A204.1 (cell line): ENCODE measurements around the gene TRA2A.

Experiments used
- FAIRE-seq: peaks from 2 replicates; lab custom pipeline; 2012; peaks lifted over from hg19 to GRCh38; lab: Jason Lieb, UNC

The TRA2A gene

GRCh38 chr7:23470330-23471105, 61.3 kb downstream of the TRA2A start, which contains the start of gene IGF2BP3:
Gene IGF2BP3 (minus strand): TSS chr7:23470491. CDS start chr7:23470110, 381 bp downstream.
- no peak for FAIRE-seq

- no peak for FAIRE-seq
Measured at GRCh38 chr7:23469961-23470250, 61.9 kb downstream of the TRA2A start.

GRCh38 chr7:23469150-23469960, 62.4 kb downstream of the TRA2A start:
- FAIRE-seq: no peak

GRCh38 chr7:23468526-23469149, 63.1 kb downstream of the TRA2A start:
- no peak for FAIRE-seq

GRCh38 chr7:23467806-23468525, 63.8 kb downstream of the TRA2A start:
- FAIRE-seq: no peak

- FAIRE-seq: no peak
Measured at GRCh38 chr7:23467291-23467805, 64.4 kb downstream of the TRA2A start.

DNA sequence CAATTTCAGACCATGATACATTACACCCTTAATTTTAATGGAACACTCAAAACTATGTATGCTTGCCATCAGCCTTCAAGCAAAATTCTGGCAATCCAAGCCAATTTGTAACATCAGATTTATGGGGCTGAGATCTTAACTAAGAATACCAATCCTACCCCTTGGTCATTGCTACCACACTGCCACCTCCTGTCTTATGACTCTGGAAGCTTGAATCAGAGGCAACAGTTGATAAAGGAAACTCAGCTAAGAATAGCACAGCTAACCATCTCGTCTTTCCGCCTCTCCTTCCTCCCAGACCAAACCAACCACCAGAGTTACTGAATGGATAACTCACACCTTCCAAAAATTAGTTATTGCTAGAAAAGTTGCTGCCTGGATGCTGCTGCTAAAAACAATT, 68.9 kb downstream of the TRA2A start:
- FAIRE-seq: no peak

- no peak for FAIRE-seq
Measured at GRCh38 chr7:23458044-23458443, 73.7 kb downstream of the TRA2A start.

GRCh38 chr7:23456093-23456492, 75.7 kb downstream of the TRA2A start:
- no peak for FAIRE-seq

DNA sequence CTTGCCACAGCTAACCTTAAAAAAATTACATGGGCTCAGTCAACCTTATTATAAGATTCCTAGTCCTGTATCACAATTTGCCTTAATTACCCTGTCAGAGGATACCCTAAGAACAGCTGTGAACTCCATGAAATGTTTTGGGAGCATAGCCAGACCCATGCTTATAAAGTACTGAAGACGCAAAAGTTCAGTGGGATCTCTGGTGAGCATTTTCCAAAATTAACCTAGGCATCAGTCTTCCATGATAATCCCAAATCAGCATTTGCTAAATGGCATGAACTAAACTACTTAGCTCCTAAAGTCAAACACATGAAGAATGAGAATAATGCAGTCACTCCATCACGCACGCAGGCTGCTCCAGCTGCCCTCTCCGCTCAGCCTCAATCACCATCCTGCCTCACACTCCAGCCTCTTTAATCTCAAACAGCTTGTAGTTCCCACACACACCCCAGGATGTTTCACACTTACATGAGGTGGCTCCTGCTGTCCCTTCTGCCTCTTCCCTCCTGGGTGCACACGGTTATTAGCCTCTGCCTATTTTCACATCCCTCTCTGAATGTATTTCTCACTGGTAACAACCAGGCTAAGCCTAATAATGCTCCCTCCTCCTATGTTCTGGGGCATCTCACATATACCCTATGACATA, 76.8 kb downstream of the TRA2A start:
- FAIRE-seq: no peak
